ENCODE results near the gene KRT15. TPM values are rescaled to one million over a fixed set of nuclear protein-coding genes. Genes with fewer than 3 reads are reported as not detected.

KRT15 gene
- total and polyA plus RNA-seq, 9 of the 15 experiments (the other 6 are each of a cell fraction or from before 2014, with no cell fraction given), result 0.28 to 4.4 (median 0.56) TPM

- intact Hi-C loops (cut with micrococcal nuclease) (loop anchor here (2.0 kb wide), 1 partner anchor 745 kb away; no protein-coding TSS in a partner anchor), in situ Hi-C loops (cut with MboI) (loop anchor here (5.0 kb wide), 3 partner anchors 61 to 746 kb away; partner anchors contain the start of gene KRT36)
- Histone ChIP-seq H3K27ac (ENCODE audit: extremely low read depth, low read depth, low read length) (no peak overlapping the region; the same call in 2 of the 3 replicates), H2AFZ (ENCODE audit: low read depth, low read length) (peak overlapping the region; percentile 89), H3K4me1 (replicated peaks in 1 of 2; ENCODE audit: control insufficient read depth in 2 of 2, insufficient read depth in 2 of 2, low read length in 2 of 2) (peaks cover 31 to 34% of the 10 kb centered on the region in 2 experiments), H3K4me3 (no peak overlapping the region), H3K4me2 (ENCODE audit: insufficient read depth, low read length) (peak overlapping the region; percentile 70), H3K9ac (ENCODE audit: insufficient read depth in 1 of 2, low read depth in 2 of 2, low read length in 2 of 2) (peak overlapping the region in 1 of 2 experiments; percentile 54; a peak in 2 of 4 replicates), H4K20me1 (replicated peaks; ENCODE audit: control insufficient read depth, insufficient read depth, low read length) (no peaks in the 10 kb centered on the region), H3K9me3 (replicated peaks; ENCODE audit: control insufficient read depth, insufficient read depth, low read depth, low read length) (no peaks in the 10 kb centered on the region), H3K9me1 (ENCODE audit: control insufficient read depth, insufficient read depth, low read length) (no peaks in the 10 kb centered on the region), H3K36me3 (ENCODE audit: control insufficient read depth, insufficient read depth, low read length) (no peaks in the 10 kb centered on the region), H3K79me2 (ENCODE audit: control insufficient read depth, insufficient read depth, low read length) (no peaks in the 10 kb centered on the region), H3K27me3 (ENCODE audit: control insufficient read depth in 2 of 2, insufficient read depth in 2 of 2, low read length in 2 of 2) (peaks cover 0 to 4% of the 10 kb centered on the region in 2 experiments; a peak in 1 of 5 replicates)
- 28% methylated on average over 21 of the region's 23 CpGs for WGBS (ENCODE audit: insufficient coverage, low coverage, missing lambda C conversion rate)
- DNase-seq (ENCODE audit: extremely low read depth in 1 of 4, low spot score in 3 of 4), result peak; percentile 43 to 69 (median 52)
- no TSS peak for BruUV-seq (replicated peaks)
- ATAC-seq, result no peak; the same call in 2 of the 3 replicates
- peak; percentile 11 for FAIRE-seq
- CTCF ChIA-PET (ENCODE audit: low intra/inter-chr PET ratio), result interaction anchor here (0.5 to 5.3 kb wide), 13 partner anchors 20 to 745 kb away, joined by 3 to 135 read pairs (median 7); partner anchors contain the start of gene KRT19
- POLR2A ChIA-PET, result interaction anchor here (0.5 to 3.1 kb wide), 9 partner anchors 7 to 141 kb away, joined by 3 to 15 read pairs (median 6); partner anchors contain the start of genes EIF1, KRT19 and KRT36
- TF ChIP-seq YY1 (IDR thresholded peaks at IDR 0.05; ENCODE audit: borderline replicate concordance in 1 of 3, control insufficient read depth in 1 of 3, extremely low read depth in 1 of 3, insufficient read depth in 3 of 3, insufficient read length in 1 of 3, insufficient replicate concordance in 2 of 3, low read depth in 1 of 3, low read length in 2 of 3) (no peak), USF1 (CRISPR knock-in tag; IDR thresholded peaks at IDR 0.05) (no peak), VEZF1 (CRISPR knock-in tag; IDR thresholded peaks at IDR 0.05) (no peak), IRF1 (CRISPR knock-in tag; IDR thresholded peaks at IDR 0.05; ENCODE audit: borderline replicate concordance) (no peak), E2F3 (CRISPR knock-in tag; IDR thresholded peaks at IDR 0.05) (no peak), ZMIZ1 (IDR thresholded peaks at IDR 0.05; ENCODE audit: low read depth in 2 of 2, low read length in 2 of 2) (no peak), IRF2 (CRISPR knock-in tag; IDR thresholded peaks at IDR 0.05) (no peak), NBN (IDR thresholded peaks at IDR 0.05; ENCODE audit: low read depth) (no peak), GABPB2 (CRISPR knock-in tag; conservative IDR thresholded peaks at IDR 0.05) (no peak), TBL1XR1 (IDR thresholded peaks at IDR 0.05; ENCODE audit: low read length in 2 of 2) (no peak), PHB2 (IDR thresholded peaks at IDR 0.05; ENCODE audit: low read depth) (no peak), POLR2H (tag; IDR thresholded peaks at IDR 0.05; ENCODE audit: low read depth) (no peak)
Measured at GRCh38 chr17:41547921-41548843, 29.5 kb upstream of the KRT15 start.
